ENCODE data around the gene TOP1.
"Not testable (repeated sequence)": the region's sequence is repeated elsewhere in the genome, so short reads cannot be mapped to it uniquely, and the experiment has no call there.

GRCh38 chr20:41128317-41128716, 99.7 kb downstream of the TOP1 start:
- not testable (repeated sequence) for TF ChIP-seq FOXM1 (IDR thresholded peaks at IDR 0.05; ENCODE audit: borderline replicate concordance); FOXK2 (IDR thresholded peaks at IDR 0.05); BHLHE40 (IDR thresholded peaks at IDR 0.05; ENCODE audit: borderline replicate concordance); HDGF (IDR thresholded peaks at IDR 0.05; ENCODE audit: borderline replicate concordance); SP1 (IDR thresholded peaks at IDR 0.05); LEF1 (IDR thresholded peaks at IDR 0.05; ENCODE audit: borderline replicate concordance); ELF4 (IDR thresholded peaks at IDR 0.05); SUZ12 (IDR thresholded peaks at IDR 0.05); ZNF384 (IDR thresholded peaks at IDR 0.05); CTBP1 (IDR thresholded peaks at IDR 0.05; ENCODE audit: borderline replicate concordance)
- TF ChIP-seq, protein P1, sequence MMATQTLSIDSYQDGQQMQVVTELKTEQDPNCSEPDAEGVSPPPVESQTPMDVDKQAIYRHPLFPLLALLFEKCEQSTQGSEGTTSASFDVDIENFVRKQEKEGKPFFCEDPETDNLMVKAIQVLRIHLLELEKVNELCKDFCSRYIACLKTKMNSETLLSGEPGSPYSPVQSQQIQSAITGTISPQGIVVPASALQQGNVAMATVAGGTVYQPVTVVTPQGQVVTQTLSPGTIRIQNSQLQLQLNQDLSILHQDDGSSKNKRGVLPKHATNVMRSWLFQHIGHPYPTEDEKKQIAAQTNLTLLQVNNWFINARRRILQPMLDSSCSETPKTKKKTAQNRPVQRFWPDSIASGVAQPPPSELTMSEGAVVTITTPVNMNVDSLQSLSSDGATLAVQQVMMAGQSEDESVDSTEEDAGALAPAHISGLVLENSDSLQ (IDR thresholded peaks at IDR 0.05) = not testable (repeated sequence)
